ENCODE data around the gene MOB1B.
"Not testable (repeated sequence)": the region's sequence is repeated elsewhere in the genome, so short reads cannot be mapped to it uniquely, and the experiment has no call there.

Gene MOB1B

DNA sequence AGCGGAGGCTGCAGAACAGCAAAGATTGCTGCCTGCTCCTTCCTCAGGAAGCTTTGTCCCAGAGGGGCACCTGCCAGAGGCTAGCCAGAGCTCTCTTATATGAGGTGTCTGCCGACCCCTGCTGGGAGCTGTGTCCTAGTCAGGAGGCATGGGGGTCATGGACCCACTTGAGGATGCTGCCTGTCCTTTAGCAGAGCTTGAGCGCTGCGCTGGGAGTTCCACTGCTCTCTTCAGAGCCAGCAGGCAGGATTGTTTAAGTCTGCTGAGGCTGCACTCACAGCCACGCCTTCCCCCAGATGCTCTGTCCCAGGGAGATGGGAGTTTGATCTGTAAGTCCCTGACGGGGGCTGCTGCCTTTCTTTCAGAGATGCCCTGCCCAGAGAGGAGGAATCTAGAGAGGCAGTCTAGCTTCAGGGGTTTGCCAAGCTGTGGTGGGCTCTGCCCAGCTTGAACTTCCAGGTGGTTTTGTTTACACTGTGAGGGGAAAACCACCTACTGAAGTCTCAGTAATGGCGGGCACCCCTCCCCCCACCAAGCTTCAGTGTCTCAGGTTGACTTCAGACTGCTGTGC, 102.2 kb downstream of the MOB1B start:
- in situ Hi-C loops (cut with HindIII; ENCODE audit: low sequenced_read_pairs) = no loop called here

DNA sequence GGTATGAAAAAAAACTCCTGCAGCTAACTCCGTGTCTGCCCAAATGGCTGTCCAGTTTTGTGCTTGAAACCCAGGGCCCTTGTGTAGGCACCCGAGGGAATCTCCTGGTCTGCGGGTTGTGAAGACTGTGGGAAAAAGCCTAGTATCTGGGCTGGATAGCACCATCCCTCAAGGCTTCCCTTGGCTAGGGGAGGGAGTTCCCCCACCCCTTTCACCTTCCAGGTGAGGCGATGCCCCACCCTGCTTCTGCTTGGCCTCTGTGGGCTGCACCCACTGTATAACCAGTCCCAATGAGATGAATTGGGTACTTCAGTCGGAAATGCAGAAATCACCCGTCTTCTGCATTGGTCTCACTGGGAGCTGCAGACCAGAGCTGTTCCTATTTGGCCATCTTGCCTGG, 102.9 kb downstream of the MOB1B start:
- in situ Hi-C loops (cut with HindIII; ENCODE audit: low sequenced_read_pairs) = not testable (repeated sequence)

DNA sequence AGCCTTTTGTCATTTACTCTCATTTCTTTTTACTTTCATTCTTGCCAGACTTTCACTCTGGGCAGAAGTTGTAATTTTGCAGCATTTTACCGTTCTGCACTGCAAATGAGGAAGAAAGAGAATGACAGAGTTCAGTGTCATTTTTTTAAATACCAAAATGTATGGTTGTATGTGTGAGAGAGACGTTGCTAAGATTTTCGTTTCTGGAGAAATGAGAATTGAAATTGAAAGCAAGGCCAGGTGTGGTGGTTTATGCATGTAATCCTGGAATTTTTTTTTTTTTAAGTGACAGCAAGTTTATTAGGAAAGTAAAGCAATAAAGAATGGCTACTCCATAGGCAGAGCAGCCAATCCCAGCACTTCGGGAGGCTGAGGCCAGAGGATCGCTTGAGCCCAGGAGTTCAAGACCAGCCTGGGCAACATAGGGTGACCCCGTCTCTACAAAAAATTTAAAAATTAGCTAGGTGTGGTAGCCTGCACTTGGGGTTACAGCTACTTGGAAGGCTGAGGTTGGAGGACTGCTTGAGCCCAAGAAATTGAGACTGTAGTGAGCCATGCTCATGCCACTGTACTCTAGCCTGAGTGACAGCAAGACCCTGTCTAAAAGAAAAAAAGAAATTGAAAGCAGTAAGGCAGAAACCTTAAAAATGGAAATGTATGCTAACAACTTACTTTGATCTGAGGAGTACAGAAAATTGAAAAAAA, 104.2 kb downstream of the MOB1B start:
- in situ Hi-C loops (cut with HindIII; ENCODE audit: low sequenced_read_pairs) = no loop called here

DNA sequence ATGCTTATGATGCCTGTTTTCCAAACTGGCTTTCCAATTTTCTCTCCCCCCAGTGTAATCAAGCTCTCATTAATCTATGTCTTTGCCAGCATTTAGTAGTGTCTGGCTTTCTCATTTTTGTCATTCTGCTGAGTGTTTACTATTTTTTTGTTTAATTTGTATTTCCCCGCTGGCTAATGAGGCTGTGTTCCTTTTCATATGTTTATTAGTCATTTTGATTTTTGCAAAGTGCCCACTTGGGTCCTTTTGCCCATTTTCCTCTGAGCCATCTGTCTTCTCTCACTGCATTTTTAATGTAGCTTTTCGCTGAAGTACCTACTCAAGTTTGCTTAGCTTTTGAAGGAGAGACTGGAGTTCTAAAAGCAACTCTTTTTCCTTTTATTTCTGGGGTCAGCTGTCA, 106.0 kb downstream of the MOB1B start:
- in situ Hi-C loops (cut with HindIII; ENCODE audit: low sequenced_read_pairs) = no loop called here

DNA sequence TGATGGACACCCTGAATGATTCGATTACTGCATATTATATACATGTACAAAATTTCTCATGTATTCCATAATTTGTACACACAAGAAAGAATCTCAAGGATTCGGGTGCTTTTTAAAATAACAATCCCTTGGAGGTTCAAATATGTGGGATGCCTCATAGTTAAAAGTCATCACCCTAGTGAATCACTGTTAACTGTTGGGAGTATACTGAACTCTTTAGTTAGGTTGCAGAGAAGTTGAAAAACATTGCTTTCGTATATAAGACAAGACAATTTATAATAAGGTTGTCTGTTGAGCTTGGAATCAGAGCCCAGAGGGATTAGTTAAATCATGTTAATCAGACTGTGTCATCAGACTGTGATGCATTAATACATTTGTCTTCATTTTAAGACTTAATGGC, 106.9 kb downstream of the MOB1B start:
- in situ Hi-C loops (cut with HindIII; ENCODE audit: low sequenced_read_pairs) = no loop called here

DNA sequence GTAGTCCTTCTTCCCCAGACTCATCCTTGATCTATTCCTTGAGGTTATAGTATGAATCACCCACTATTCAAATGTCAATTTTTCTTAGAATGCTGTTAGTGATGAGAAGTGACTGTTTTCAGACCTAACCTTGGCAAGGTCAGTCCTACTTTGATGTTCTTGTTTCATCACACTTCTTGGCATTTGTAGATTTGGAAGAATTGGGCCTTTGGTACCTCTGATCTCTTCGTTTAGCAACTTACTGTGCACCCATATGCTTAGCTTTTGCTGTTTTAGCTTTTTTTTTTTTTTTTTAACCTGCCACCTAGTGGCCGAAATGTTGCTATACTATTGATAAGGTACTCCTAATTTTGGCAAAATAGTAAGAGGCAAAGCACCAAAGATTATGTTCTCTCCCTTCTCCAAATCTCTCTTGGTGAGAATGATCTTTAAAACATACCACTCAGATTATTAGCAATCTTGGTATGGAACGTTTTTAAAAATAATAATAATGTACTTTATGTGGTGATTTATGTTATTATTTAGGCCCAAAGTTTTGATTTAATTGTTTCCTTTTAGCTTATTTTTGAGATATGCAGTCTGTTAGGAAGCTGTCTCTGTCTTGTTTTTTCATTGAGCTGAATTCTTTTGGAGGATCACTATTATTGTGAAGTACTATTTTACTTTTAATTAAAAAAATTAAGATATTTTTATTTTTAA, 107.9 kb downstream of the MOB1B start:
- in situ Hi-C loops (cut with HindIII; ENCODE audit: low sequenced_read_pairs) = no loop called here

DNA sequence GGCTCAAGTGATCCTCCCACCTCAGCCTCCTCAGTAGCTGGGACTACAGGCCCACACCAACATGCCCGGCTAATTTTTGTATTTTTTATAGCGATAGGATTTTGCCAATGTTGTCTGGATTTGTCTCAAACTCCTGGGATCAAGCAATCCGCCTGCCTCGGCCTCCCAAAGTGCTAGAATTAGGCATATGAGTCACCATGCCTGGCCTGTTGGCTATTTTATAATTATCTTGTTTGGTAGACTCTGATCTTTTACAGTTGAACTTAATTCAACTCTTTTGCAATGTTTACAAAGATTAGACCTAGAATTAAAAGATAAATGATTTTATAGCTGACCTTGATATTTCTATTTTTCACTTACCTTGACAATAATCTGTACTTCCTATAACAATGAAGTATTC, 109.3 kb downstream of the MOB1B start:
- in situ Hi-C loops (cut with HindIII; ENCODE audit: low sequenced_read_pairs) = no loop called here

DNA sequence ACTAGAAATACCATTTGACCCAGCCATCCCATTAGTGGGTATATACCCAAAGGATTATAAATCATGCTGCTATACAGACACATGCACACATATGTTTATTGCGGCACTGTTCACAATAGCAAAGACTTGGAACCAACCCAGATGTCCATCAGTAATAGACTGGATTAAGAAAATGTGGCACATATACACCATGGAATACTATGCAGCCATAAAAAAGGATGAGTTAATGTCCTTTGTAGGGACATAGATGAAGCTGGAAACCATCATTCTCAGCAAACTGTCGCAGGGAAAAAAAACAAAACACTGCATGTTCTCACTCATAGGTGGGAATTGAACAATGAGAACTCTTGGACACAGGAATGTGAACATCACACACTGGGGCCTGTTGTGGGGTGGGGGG, 115.2 kb downstream of the MOB1B start:
- in situ Hi-C loops (cut with HindIII; ENCODE audit: low sequenced_read_pairs) = not testable (repeated sequence)

DNA sequence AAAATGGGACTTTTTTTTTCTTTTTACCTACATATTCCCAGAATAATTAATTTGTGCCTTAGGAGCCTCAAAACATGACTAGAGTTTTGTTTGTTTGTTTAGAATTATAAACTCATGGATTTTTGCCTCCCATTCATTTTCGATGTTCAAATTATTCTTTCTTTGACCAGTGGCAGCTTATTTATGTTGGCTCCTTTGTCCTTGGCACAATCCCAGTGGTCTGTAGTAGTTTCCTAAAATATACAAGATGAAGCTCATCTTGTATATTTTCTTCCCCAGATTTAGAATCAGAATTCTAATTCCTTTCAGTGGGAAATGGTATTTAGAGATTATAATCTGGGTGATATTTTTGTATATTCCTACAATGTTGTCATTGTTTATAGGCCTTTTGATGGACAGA, 118.4 kb downstream of the MOB1B start:
- in situ Hi-C loops (cut with HindIII; ENCODE audit: low sequenced_read_pairs) = no loop called here

DNA sequence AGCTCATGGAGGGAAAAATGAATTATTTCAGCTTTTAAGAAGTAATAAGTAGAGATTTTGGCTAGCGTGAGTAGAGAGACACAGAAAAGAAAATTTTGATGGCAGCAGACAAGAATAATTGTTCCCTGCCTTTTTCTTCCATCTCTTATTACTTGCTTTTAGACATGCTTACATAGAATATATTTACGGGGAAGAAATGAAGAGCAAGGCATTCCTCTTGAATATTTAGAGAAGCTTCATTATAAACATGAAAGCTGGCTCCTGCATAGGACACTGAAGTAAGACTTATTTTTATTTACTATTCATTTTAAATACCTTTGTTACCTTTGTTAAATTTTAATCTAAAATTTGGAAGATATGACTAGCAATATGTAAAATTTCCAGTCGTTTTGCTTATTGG, 123.5 kb downstream of the MOB1B start:
- in situ Hi-C loops (cut with HindIII; ENCODE audit: low sequenced_read_pairs) = loop anchor here (5.0 kb wide), 1 partner anchor 33 kb away; the partner anchor contains the start of gene DCK

DNA sequence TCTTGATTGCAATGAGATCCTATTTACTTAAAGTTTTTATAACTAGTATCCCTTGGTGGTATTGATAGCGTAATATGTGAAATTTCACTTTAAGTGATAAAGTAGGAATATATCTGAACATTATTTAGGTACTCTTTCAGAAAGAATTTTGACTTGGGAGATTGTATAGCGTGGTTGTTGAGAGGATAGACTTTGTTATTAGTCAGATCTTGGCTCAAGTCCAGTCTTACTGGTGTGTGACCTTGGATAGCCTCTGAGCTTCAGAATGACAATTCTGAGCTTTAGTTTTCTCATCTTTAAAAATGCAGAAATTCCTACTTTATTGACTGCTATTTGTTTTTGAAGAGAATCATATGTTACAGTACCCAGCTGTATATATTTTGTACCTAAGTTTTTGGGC, 123.9 kb downstream of the MOB1B start:
- in situ Hi-C loops (cut with HindIII; ENCODE audit: low sequenced_read_pairs) = loop anchor here (5.0 kb wide), 1 partner anchor 34 kb away; the partner anchor contains the start of gene DCK

DNA sequence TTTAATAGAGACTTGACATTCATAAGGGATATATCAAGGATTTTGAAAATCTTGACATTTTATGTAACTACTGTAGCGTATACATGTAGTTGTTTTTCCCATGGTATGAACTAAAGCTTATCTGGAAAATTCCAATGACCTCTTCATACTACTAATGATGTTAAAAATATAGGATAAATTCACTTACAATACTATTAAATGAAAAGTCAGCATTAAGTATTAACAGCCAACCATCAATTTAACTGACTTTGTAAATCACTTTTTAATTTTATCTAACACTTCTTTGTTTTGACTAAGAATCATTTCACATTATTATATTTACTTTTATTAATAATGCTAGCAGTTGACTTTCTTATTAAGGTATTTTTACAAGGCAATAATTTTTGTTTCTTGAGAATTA, 125.4 kb downstream of the MOB1B start:
- in situ Hi-C loops (cut with HindIII; ENCODE audit: low sequenced_read_pairs) = loop anchor here (5.0 kb wide), 1 partner anchor 35 kb away; the partner anchor contains the start of gene DCK

DNA sequence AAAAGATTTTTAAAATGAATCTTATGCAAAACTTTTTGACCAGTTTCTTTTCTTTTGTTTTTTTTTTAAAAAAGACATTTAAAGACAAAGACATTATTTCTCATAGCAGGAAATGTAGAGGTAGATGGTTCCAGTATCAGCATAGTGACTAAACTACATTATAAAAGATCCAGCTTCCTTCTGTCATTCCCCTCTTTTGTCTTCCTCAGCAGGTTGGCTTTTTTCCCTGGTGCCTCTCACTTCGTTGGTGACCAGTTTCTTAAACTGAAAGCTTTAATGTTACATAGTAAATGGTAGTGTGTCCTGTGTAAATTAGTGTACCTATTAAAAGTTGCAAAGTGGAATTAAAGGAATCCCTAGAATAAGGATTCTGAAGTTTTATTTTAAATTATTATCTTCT, 127.3 kb downstream of the MOB1B start:
- in situ Hi-C loops (cut with HindIII; ENCODE audit: low sequenced_read_pairs) = loop anchor here (5.0 kb wide), 1 partner anchor 37 kb away; the partner anchor contains the start of gene DCK

DNA sequence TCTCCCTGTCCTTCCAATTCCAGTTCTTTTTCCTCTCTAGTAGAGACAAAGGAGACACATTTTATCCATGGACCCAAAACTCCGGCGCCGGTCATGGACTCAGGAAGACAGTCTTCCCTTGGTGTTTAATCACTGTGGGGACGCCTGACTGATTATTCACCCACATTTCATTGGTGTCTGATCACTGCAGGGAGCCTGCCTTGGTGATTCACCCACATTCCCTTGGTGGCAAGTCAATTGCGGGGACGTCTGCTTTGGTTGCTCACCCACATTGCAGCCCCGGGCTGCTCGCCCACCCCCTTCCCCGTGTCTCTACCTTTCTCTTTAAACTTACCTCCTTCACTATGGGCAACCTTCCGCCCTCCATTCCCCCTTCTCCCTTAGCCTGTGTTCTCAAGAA, 129.9 kb downstream of the MOB1B start:
- in situ Hi-C loops (cut with HindIII; ENCODE audit: low sequenced_read_pairs) = not testable (repeated sequence)

Measured in endothelial cell of hepatic sinusoid (primary cell).